Measurements from ENCODE around the gene NPIPB8.
"Not testable (repeated sequence)": the region's sequence is repeated elsewhere in the genome, so short reads cannot be mapped to it uniquely, and the experiment has no call there.

NPIPB8 gene

GRCh38 chr16:28666264-28666663, 28.4 kb downstream of the NPIPB8 start:
- not testable (repeated sequence) for H3K9me3 ChIP-seq (ENCODE audit: control insufficient read depth in 2 of 2, low read length in 2 of 2); H3K36me3 ChIP-seq (ENCODE audit: control insufficient read depth in 2 of 2, insufficient read depth in 2 of 2, low read length in 2 of 2); H3K4me1 ChIP-seq (ENCODE audit: control insufficient read depth, insufficient read depth, low read length)

GRCh38 chr16:28667480-28667879, 29.6 kb downstream of the NPIPB8 start:
- not testable (repeated sequence) for H3K36me3 ChIP-seq (ENCODE audit: control insufficient read depth in 2 of 2, insufficient read depth in 2 of 2, low read length in 2 of 2); H3K9me3 ChIP-seq (ENCODE audit: control insufficient read depth in 2 of 2, low read length in 2 of 2); H3K9ac ChIP-seq (ENCODE audit: low read length in 2 of 2); H3K4me3 ChIP-seq (ENCODE audit: low read length in 2 of 2); H3K4me1 ChIP-seq (ENCODE audit: control insufficient read depth, insufficient read depth, low read length); H3K27ac ChIP-seq (ENCODE audit: low read length); H3K27me3 ChIP-seq (ENCODE audit: control insufficient read depth in 1 of 2, insufficient read depth in 2 of 2, low read length in 2 of 2)

More at GRCh38 chr16:28666264-28666663, 28.4 kb downstream of the NPIPB8 start:
- H3K27me3 ChIP-seq (ENCODE audit: control insufficient read depth in 1 of 2, insufficient read depth in 2 of 2, low read length in 2 of 2); H3K9ac ChIP-seq (ENCODE audit: low read length in 2 of 2); H3K4me3 ChIP-seq (ENCODE audit: low read length in 2 of 2); H3K27ac ChIP-seq (ENCODE audit: low read length): not testable (repeated sequence)

GRCh38 chr16:28668199-28668598, 30.3 kb downstream of the NPIPB8 start:
- H3K4me1 ChIP-seq (ENCODE audit: control insufficient read depth, insufficient read depth, low read length), result not testable (repeated sequence)

DNA sequence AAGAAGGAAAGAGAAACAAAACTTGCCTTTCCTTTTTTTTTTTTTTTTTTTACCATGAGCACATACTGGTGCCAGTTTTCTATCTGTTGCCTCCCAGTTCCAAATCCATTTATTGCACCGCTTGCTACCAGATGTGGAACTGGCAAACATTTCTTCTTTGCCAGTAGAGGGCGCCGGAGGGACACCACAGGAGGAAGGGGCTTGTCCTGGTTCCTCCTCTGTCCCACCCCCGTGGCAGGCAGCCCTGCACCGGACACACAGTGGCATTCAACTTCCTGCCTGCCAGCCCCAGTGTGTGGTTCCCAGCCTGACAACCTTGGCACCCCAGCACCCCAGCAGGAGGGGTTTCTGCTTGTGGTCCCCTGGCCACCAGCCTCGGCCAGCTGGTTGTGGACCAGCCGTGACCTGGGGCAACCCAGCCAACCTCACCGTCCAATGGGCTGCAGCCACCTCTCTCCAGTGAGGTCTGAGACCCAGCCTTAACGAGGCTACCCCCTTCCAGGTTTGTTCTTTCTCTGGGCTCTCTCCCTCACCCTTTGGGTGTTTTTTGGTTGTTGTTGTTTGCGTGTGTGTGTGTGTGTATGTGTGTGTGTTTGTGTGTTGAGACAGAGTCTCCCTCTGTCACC, 50.6 kb downstream of the NPIPB8 start:
- not testable (repeated sequence) for H3K27ac ChIP-seq (ENCODE audit: low read length); H3K36me3 ChIP-seq (ENCODE audit: control insufficient read depth in 2 of 2, insufficient read depth in 2 of 2, low read length in 2 of 2); H3K4me3 ChIP-seq (ENCODE audit: low read length in 2 of 2); H3K27me3 ChIP-seq (ENCODE audit: control insufficient read depth in 1 of 2, insufficient read depth in 2 of 2, low read length in 2 of 2); H3K9ac ChIP-seq (ENCODE audit: low read length in 2 of 2); H3K9me3 ChIP-seq (ENCODE audit: control insufficient read depth in 2 of 2, low read length in 2 of 2); H3K4me1 ChIP-seq (ENCODE audit: control insufficient read depth, insufficient read depth, low read length)

More at GRCh38 chr16:28668199-28668598, 30.3 kb downstream of the NPIPB8 start:
- H3K27me3 ChIP-seq (ENCODE audit: control insufficient read depth in 1 of 2, insufficient read depth in 2 of 2, low read length in 2 of 2); H3K27ac ChIP-seq (ENCODE audit: low read length); H3K9ac ChIP-seq (ENCODE audit: low read length in 2 of 2); H3K4me3 ChIP-seq (ENCODE audit: low read length in 2 of 2); H3K36me3 ChIP-seq (ENCODE audit: control insufficient read depth in 2 of 2, insufficient read depth in 2 of 2, low read length in 2 of 2); H3K9me3 ChIP-seq (ENCODE audit: control insufficient read depth in 2 of 2, low read length in 2 of 2): not testable (repeated sequence)

DNA sequence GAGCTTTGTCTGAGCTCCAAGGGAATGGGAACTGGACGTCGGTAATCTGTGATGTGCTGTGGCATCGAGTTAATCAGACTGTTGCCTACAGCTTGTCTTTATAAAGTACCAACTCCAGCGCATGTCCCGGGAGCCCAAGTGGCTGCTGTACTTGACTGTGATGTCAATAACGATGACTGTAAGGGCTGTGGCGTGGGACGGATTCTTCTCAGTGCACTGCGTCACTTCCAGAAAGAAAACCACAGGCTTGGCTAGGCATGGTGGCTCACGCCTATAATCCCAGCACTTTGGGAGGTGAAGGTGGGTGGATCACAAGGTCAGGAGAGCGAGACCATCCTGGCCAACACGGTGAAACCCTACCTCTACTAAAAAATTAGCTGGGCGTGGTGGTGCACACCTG, 51.6 kb downstream of the NPIPB8 start:
- not testable (repeated sequence) for H3K27me3 ChIP-seq (ENCODE audit: control insufficient read depth in 1 of 2, insufficient read depth in 2 of 2, low read length in 2 of 2); H3K4me3 ChIP-seq (ENCODE audit: low read length in 2 of 2); H3K9me3 ChIP-seq (ENCODE audit: control insufficient read depth in 2 of 2, low read length in 2 of 2); H3K36me3 ChIP-seq (ENCODE audit: control insufficient read depth in 2 of 2, insufficient read depth in 2 of 2, low read length in 2 of 2); H3K4me1 ChIP-seq (ENCODE audit: control insufficient read depth, insufficient read depth, low read length); H3K27ac ChIP-seq (ENCODE audit: low read length); H3K9ac ChIP-seq (ENCODE audit: low read length in 2 of 2)

DNA sequence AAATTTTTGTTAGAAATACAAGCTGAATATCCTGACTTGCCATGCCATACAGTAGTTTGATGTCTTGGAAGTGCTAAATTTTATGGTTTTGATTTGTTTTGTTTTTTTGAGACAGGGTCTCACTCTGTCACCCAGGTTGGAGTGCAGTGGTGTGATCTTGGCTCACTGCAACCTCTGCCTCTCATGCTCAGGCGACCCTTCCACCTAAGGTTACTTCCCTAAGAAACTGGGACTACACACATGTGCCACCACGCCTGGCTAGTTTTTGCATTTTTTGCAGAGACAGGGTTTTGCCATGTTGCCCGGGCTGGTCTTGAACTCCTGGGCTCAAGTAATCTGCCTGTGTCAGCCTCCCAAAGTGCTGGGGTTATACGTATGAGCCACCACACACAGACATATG, 53.9 kb downstream of the NPIPB8 start:
- H3K27me3 ChIP-seq (ENCODE audit: control insufficient read depth in 1 of 2, insufficient read depth in 2 of 2, low read length in 2 of 2); H3K27ac ChIP-seq (ENCODE audit: low read length); H3K36me3 ChIP-seq (ENCODE audit: control insufficient read depth in 2 of 2, insufficient read depth in 2 of 2, low read length in 2 of 2); H3K9ac ChIP-seq (ENCODE audit: low read length in 2 of 2); H3K4me1 ChIP-seq (ENCODE audit: control insufficient read depth, insufficient read depth, low read length); H3K9me3 ChIP-seq (ENCODE audit: control insufficient read depth in 2 of 2, low read length in 2 of 2); H3K4me3 ChIP-seq (ENCODE audit: low read length in 2 of 2): not testable (repeated sequence)

DNA sequence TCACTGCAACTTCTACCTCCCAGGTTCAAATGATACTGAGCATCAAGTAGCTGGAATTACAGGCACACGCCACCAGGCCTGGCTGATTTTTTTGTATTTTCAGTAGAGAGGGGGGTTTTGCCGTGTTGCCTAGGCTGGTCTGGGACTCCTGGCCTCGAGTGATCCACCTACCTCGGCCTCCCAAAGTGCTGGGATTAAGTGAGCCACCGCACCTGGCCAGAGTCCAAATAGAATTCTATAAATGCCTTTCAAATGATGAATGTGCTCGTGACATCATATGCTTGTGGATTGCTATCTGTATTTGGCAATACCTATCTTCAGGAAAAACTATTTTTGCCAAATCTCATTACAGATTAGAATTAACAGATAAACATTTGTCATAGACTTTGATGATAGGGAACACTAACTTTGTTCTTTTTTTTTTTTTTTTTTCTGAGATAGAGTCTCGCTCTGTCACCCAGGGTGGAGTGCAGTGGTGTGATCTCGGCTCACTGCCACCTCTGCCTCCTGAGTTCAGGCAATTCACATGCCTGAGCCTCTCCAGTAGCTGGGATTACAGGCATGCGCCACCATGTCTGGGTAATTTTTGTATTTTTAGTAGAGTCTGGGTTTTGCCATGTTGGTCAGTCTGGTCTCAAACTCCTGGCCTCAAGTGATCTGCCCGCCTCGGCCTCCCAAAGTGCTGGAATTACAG, 55.5 kb downstream of the NPIPB8 start:
- not testable (repeated sequence) for H3K9me3 ChIP-seq (ENCODE audit: control insufficient read depth in 2 of 2, low read length in 2 of 2); H3K9ac ChIP-seq (ENCODE audit: low read length in 2 of 2); H3K4me3 ChIP-seq (ENCODE audit: low read length in 2 of 2); H3K4me1 ChIP-seq (ENCODE audit: control insufficient read depth, insufficient read depth, low read length); H3K27me3 ChIP-seq (ENCODE audit: control insufficient read depth in 1 of 2, insufficient read depth in 2 of 2, low read length in 2 of 2); H3K27ac ChIP-seq (ENCODE audit: low read length); H3K36me3 ChIP-seq (ENCODE audit: control insufficient read depth in 2 of 2, insufficient read depth in 2 of 2, low read length in 2 of 2)

- not testable (repeated sequence) for H3K9me3 ChIP-seq (ENCODE audit: control insufficient read depth in 2 of 2, low read length in 2 of 2); H3K36me3 ChIP-seq (ENCODE audit: control insufficient read depth in 2 of 2, insufficient read depth in 2 of 2, low read length in 2 of 2); H3K9ac ChIP-seq (ENCODE audit: low read length in 2 of 2); H3K27ac ChIP-seq (ENCODE audit: low read length); H3K4me3 ChIP-seq (ENCODE audit: low read length in 2 of 2); H3K4me1 ChIP-seq (ENCODE audit: control insufficient read depth, insufficient read depth, low read length); H3K27me3 ChIP-seq (ENCODE audit: control insufficient read depth in 1 of 2, insufficient read depth in 2 of 2, low read length in 2 of 2)
Observed at GRCh38 chr16:28699792-28700191, 61.9 kb downstream of the NPIPB8 start.

GRCh38 chr16:28700349-28700748, 62.5 kb downstream of the NPIPB8 start:
- H3K27me3 ChIP-seq (ENCODE audit: control insufficient read depth in 1 of 2, insufficient read depth in 2 of 2, low read length in 2 of 2); H3K36me3 ChIP-seq (ENCODE audit: control insufficient read depth in 2 of 2, insufficient read depth in 2 of 2, low read length in 2 of 2); H3K9me3 ChIP-seq (ENCODE audit: control insufficient read depth in 2 of 2, low read length in 2 of 2); H3K27ac ChIP-seq (ENCODE audit: low read length); H3K4me3 ChIP-seq (ENCODE audit: low read length in 2 of 2); H3K9ac ChIP-seq (ENCODE audit: low read length in 2 of 2); H3K4me1 ChIP-seq (ENCODE audit: control insufficient read depth, insufficient read depth, low read length): not testable (repeated sequence)

DNA sequence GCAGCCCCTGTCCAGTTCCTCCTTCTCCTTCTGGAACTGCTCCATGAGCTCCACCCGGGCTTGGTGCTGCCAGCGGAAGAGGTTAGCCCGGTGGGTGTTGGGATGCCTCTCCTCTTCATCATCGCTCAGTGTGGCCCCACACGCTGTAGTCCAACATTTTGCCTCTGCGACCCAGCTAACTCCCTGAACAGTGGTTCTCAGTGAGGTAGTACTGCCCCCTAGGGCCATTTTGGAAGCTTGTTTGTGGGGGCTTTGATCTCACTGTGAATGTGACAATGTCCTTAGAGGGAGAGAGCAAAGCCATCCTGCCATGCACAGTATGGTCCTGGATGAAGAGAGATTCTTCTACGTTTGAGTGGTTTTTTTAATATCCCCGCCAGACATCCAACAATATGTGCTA, 63.5 kb downstream of the NPIPB8 start:
- not testable (repeated sequence) for H3K4me1 ChIP-seq (ENCODE audit: control insufficient read depth, insufficient read depth, low read length); H3K27ac ChIP-seq (ENCODE audit: low read length); H3K9ac ChIP-seq (ENCODE audit: low read length in 2 of 2); H3K4me3 ChIP-seq (ENCODE audit: low read length in 2 of 2); H3K36me3 ChIP-seq (ENCODE audit: control insufficient read depth in 2 of 2, insufficient read depth in 2 of 2, low read length in 2 of 2); H3K27me3 ChIP-seq (ENCODE audit: control insufficient read depth in 1 of 2, insufficient read depth in 2 of 2, low read length in 2 of 2); H3K9me3 ChIP-seq (ENCODE audit: control insufficient read depth in 2 of 2, low read length in 2 of 2)

GRCh38 chr16:28704246-28704645, 66.4 kb downstream of the NPIPB8 start:
- not testable (repeated sequence) for H3K27me3 ChIP-seq (ENCODE audit: control insufficient read depth in 1 of 2, insufficient read depth in 2 of 2, low read length in 2 of 2); H3K27ac ChIP-seq (ENCODE audit: low read length); H3K4me3 ChIP-seq (ENCODE audit: low read length in 2 of 2); H3K9ac ChIP-seq (ENCODE audit: low read length in 2 of 2); H3K4me1 ChIP-seq (ENCODE audit: control insufficient read depth, insufficient read depth, low read length); H3K36me3 ChIP-seq (ENCODE audit: control insufficient read depth in 2 of 2, insufficient read depth in 2 of 2, low read length in 2 of 2); H3K9me3 ChIP-seq (ENCODE audit: control insufficient read depth in 2 of 2, low read length in 2 of 2)
